AG10803 (cell line): ENCODE results near the gene DUSP28.

Source experiments
- DNase-seq: peaks from one replicate; pipeline ENCODE4 v3.0.0; 2010; ENCODE audit warnings: low read depth
- H3K4me3 ChIP-seq: 2 replicates; pipeline ENCODE4 v1.5.1; 2011; ENCODE audit warnings: mild to moderate bottlenecking, low read length, control low read depth
- TF ChIP-seq, protein P1 (sequence below): conservative IDR thresholded peaks from 2 replicates; pipeline ENCODE4 v1.5.1; 2011; ENCODE audit warnings: mild to moderate bottlenecking, low read length, control low read depth, inconsistent platforms

Gene DUSP28

GRCh38 chr2:240590681-240591111, 30.5 kb downstream of the DUSP28 start:
- no peak overlapping the region for H3K4me3 ChIP-seq
- TF ChIP-seq, protein P1, sequence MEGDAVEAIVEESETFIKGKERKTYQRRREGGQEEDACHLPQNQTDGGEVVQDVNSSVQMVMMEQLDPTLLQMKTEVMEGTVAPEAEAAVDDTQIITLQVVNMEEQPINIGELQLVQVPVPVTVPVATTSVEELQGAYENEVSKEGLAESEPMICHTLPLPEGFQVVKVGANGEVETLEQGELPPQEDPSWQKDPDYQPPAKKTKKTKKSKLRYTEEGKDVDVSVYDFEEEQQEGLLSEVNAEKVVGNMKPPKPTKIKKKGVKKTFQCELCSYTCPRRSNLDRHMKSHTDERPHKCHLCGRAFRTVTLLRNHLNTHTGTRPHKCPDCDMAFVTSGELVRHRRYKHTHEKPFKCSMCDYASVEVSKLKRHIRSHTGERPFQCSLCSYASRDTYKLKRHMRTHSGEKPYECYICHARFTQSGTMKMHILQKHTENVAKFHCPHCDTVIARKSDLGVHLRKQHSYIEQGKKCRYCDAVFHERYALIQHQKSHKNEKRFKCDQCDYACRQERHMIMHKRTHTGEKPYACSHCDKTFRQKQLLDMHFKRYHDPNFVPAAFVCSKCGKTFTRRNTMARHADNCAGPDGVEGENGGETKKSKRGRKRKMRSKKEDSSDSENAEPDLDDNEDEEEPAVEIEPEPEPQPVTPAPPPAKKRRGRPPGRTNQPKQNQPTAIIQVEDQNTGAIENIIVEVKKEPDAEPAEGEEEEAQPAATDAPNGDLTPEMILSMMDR: no peak
- DNase-seq: no peak

- no peak overlapping the region for H3K4me3 ChIP-seq
- TF ChIP-seq, protein P1: no peak
- DNase-seq: no peak
Measured at GRCh38 chr2:240591226-240591625, 31.1 kb downstream of the DUSP28 start.

- TF ChIP-seq, protein P1: no peak
- DNase-seq: no peak
- H3K4me3 ChIP-seq: no peak overlapping the region
Measured at GRCh38 chr2:240591784-240592183, 31.6 kb downstream of the DUSP28 start.

- DNase-seq: no peak
- H3K4me3 ChIP-seq: no peak overlapping the region
- TF ChIP-seq, protein P1: no peak
Measured at GRCh38 chr2:240593026-240593702, 33.0 kb downstream of the DUSP28 start.

DNA sequence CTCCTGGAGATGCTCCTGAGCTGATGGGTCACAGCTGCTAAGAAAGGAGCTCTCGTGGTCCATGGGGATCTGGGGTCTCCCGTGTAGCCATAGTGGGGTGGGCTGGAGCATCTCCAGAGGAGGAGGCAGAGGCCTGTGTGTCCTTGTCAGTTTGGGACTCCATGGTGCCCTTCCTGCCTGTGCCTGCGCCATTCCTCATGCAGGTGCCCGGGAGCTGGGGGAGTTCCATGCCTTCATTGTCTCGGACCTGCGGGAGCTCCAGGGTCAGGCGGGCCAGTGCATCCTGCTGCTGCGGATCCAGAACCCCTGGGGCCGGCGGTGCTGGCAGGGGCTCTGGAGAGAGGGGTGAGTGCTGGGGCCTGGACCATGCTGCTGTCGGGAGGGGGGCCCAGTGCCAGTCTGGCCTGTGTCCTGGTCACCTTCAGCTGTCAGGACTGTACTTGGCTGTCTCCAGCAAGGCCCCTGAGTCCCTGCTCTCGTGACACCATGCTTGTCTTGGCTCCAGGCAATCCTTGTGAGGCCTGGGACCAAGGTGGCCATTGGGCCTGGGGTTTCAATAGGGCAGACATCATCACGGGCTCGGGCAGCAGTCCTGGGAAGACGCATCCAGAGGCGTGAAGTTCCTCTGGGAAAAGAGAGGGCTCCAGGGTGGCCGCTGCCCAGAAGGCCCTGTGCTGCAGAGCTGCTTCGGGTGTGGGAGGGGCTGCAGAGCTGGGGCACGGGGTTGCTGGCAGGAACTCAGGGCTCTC, 33.7 kb downstream of the DUSP28 start:
- no peak overlapping the region for H3K4me3 ChIP-seq
- TF ChIP-seq, protein P1: no peak
- DNase-seq: no peak

GRCh38 chr2:240594511-240595380, 34.6 kb downstream of the DUSP28 start:
- no peak for DNase-seq
- no peak overlapping the region for H3K4me3 ChIP-seq
- TF ChIP-seq, protein P1: no peak
